Chondrocyte (in vitro differentiated cells): Measurements from ENCODE around the gene SRSF1. TPM values are rescaled to one million over a fixed set of nuclear protein-coding genes. Genes with fewer than 3 reads are reported as not detected.

Source experiments
- DNase-seq: peaks from one replicate; pipeline ENCODE4 v3.0.0; 2021; ENCODE audit warnings: mixed read lengths, low spot score
- H3K27ac Mint-ChIP-seq: one replicate; pipeline ENCODE4 v1.8.0; 2021; ENCODE audit warnings: mild to moderate bottlenecking, moderate library complexity, mixed read lengths; ENCODE audit not compliant: unreplicated experiment
- H3K27me3 Mint-ChIP-seq: 2 replicates; pipeline ENCODE4 v1.8.0; 2021; ENCODE audit warnings: low read depth, mixed read lengths
- H3K36me3 Mint-ChIP-seq: 2 replicates; pipeline ENCODE4 v1.8.0; 2021; ENCODE audit warnings: low read depth, mixed read lengths
- H3K4me1 Mint-ChIP-seq: 2 replicates; pipeline ENCODE4 v1.8.0; 2021; ENCODE audit warnings: low read depth, mild to moderate bottlenecking, mixed read lengths
- H3K4me3 Mint-ChIP-seq: one replicate; pipeline ENCODE4 v1.8.0; 2021; ENCODE audit warnings: mild to moderate bottlenecking, moderate library complexity, mixed read lengths; ENCODE audit not compliant: unreplicated experiment
- H3K9me3 Mint-ChIP-seq: 2 replicates; pipeline ENCODE4 v1.8.0; 2021; ENCODE audit warnings: low read depth, mixed read lengths
- CTCF ChIP-seq: fragments of 200-600 bp; sonication (generic); IDR thresholded peaks from 2 replicates; pipeline ENCODE4 v1.5.0; 2021; ENCODE audit warnings: antibody characterized with exemption, mild to moderate bottlenecking, moderate library complexity
- long read RNA-seq: library from polyadenylated mRNA; stranded (forward); transcript quantifications from one replicate; pipeline ENCODE4 v2.0.0, GENCODE V29; 2021
- total RNA-seq: library from RNA; stranded (reverse); gene quantifications from 3 replicates; pipeline ENCODE4 v1.2.1, GENCODE V29; 2021

Gene SRSF1
- total RNA-seq, result 115 to 161 TPM (median 119 TPM) in 3 replicates
- long read RNA-seq, transcript SRSF1-201 (4 exons, 1,513 nt), result major isoform, 51 of 70 reads
- long read RNA-seq, partial matches to known transcripts, result 2 of 70 reads
- long read RNA-seq, other reads (novel, unspliced or antisense), result 11 of 70 reads

GRCh38 chr17:58006924-58007780 is at the start of gene SRSF1:
Gene SRSF1, minus strand, starts transcription at chr17:58007246. Its CDS starts 109 bp downstream, at chr17:58007137.
- Mint-ChIP-seq H3K4me1 (peaks cover 47% of the 10 kb centered on the region), H3K9me3 (no peaks in the 10 kb centered on the region), H3K4me3 (peak within 1 kb of the TSS; percentile 99), H3K36me3 (peaks cover 20% of the 10 kb centered on the region), H3K27me3 (no peaks in the 10 kb centered on the region), H3K27ac (peak within 1 kb of the TSS; percentile 99)
- peak; percentile 98 for DNase-seq
- no peak for TF ChIP-seq CTCF

- DNase-seq, result no peak
- H3K27ac Mint-ChIP-seq, result no peak overlapping the region
- H3K27me3 Mint-ChIP-seq, result peaks cover 28% of the 10 kb centered on the region
- H3K4me3 Mint-ChIP-seq, result no peak overlapping the region
- no peaks in the 10 kb centered on the region for H3K4me1 Mint-ChIP-seq
- no peak for TF ChIP-seq CTCF
- H3K36me3 Mint-ChIP-seq, result no peaks in the 10 kb centered on the region
- no peaks in the 10 kb centered on the region for H3K9me3 Mint-ChIP-seq
Measured at GRCh38 chr17:58056476-58056875, 49.4 kb upstream of the SRSF1 start.

- no peaks in the 10 kb centered on the region for H3K9me3 Mint-ChIP-seq
- no peak overlapping the region for H3K4me3 Mint-ChIP-seq
- H3K27me3 Mint-ChIP-seq, result peaks cover 33% of the 10 kb centered on the region
- no peak overlapping the region for H3K27ac Mint-ChIP-seq
- DNase-seq, result no peak
- no peak for TF ChIP-seq CTCF
- H3K4me1 Mint-ChIP-seq, result no peaks in the 10 kb centered on the region
- no peaks in the 10 kb centered on the region for H3K36me3 Mint-ChIP-seq
Measured at GRCh38 chr17:58054641-58055040, 47.6 kb upstream of the SRSF1 start.

GRCh38 chr17:58052945-58053715 is 46.1 kb upstream of the SRSF1 start:
- peaks cover 26% of the 10 kb centered on the region for H3K27me3 Mint-ChIP-seq
- H3K4me3 Mint-ChIP-seq, result no peak overlapping the region
- no peaks in the 10 kb centered on the region for H3K4me1 Mint-ChIP-seq
- H3K9me3 Mint-ChIP-seq, result no peaks in the 10 kb centered on the region
- H3K36me3 Mint-ChIP-seq, result no peaks in the 10 kb centered on the region
- no peak for DNase-seq
- TF ChIP-seq CTCF, result no peak
- no peak overlapping the region for H3K27ac Mint-ChIP-seq

GRCh38 chr17:58052407-58052806 is 45.4 kb upstream of the SRSF1 start:
- H3K36me3 Mint-ChIP-seq, result no peaks in the 10 kb centered on the region
- DNase-seq, result no peak
- no peak overlapping the region for H3K27ac Mint-ChIP-seq
- no peaks in the 10 kb centered on the region for H3K9me3 Mint-ChIP-seq
- no peak for TF ChIP-seq CTCF
- H3K27me3 Mint-ChIP-seq, result peaks cover 20% of the 10 kb centered on the region
- no peak overlapping the region for H3K4me3 Mint-ChIP-seq
- no peaks in the 10 kb centered on the region for H3K4me1 Mint-ChIP-seq
